GM12878 (cell line): ENCODE results near the gene FITM1. TPM values are rescaled to one million over a fixed set of nuclear protein-coding genes. Genes with fewer than 3 reads are reported as not detected.

Source experiments
- ATAC-seq: fragments of 200-7000 bp; cut with Tn5 transposase; 3 replicates; pipeline ENCODE4 v1.9.1; 2020; ENCODE audit warnings: mild to moderate bottlenecking, moderate library complexity
- BruUV-seq: library from RNA; stranded (reverse); fragments of 400-500 nt; replicated peaks from 2 replicates; lab custom pipeline; 2021; lab: Mats Ljungman, UMichigan
- CTCF ChIA-PET: fragments of 300-600 bp; sonication (Branson Sonifier 250); formaldehyde crosslinking; extraction: SDS; loops from one replicate; lab custom pipeline; 2021; ENCODE audit warnings: inconsistent platforms; lab: Yijun Ruan, JAX
- POLR2A ChIA-PET: fragments of 350-600 bp; formaldehyde crosslinking; extraction: SDS; loops from one replicate; lab custom pipeline; 2021; ENCODE audit warnings: inconsistent platforms; lab: Charles Lee
- RAD21 ChIA-PET: fragments of 300-600 bp; sonication (Branson Sonifier 250); formaldehyde crosslinking; loops from one replicate; lab custom pipeline; 2023; ENCODE audit warnings: antibody characterized with exemption; ENCODE audit not compliant: unreplicated experiment; lab: Charles Lee
- SMC1A ChIA-PET: fragments of 300-600 bp; sonication (Branson Sonifier 250); formaldehyde crosslinking; loops from one replicate; lab custom pipeline; 2023; ENCODE audit not compliant: unreplicated experiment, uncharacterized antibody; lab: Charles Lee
- DNase-seq: peaks from one replicate; pipeline ENCODE4 v3.0.0-alpha.2; 2011; ENCODE audit warnings: low read depth, low spot score
- FAIRE-seq: peaks from 3 replicates; lab custom pipeline; 2011; peaks lifted over from hg19 to GRCh38; lab: Jason Lieb, UNC
- H2AFZ ChIP-seq: 2 replicates; pipeline ENCODE4 v1.6.0; 2011; ENCODE audit warnings: low read depth, low read length, control low read depth; ENCODE audit not compliant: control insufficient read depth
- H3K27ac ChIP-seq: 2 replicates; pipeline ENCODE4 v1.5.1; 2011; ENCODE audit warnings: control low read depth; ENCODE audit not compliant: control insufficient read depth, insufficient read depth
- H3K27me3 ChIP-seq, 2 experiments: replicated peaks in 1 of 2; 2 replicates each; pipeline versions ENCODE4 v1.6.0 to v1.6.1; 2011; ENCODE audit warnings: low read length in 1 of 2; ENCODE audit not compliant: control insufficient read depth in 2 of 2, insufficient read depth in 2 of 2
- H3K36me3 ChIP-seq, 2 experiments: 2 replicates each; pipeline ENCODE4 v1.5.1; 2011; ENCODE audit warnings: low read length in 1 of 2; ENCODE audit not compliant: control insufficient read depth in 2 of 2, insufficient read depth in 2 of 2
- H3K4me1 ChIP-seq: 2 replicates; pipeline ENCODE4 v1.6.1; 2011; ENCODE audit warnings: mild to moderate bottlenecking, low read length, moderate library complexity, mixed read lengths; ENCODE audit not compliant: control insufficient read depth, insufficient read depth
- H3K4me2 ChIP-seq: 2 replicates; pipeline ENCODE4 v1.6.0; 2011; ENCODE audit warnings: control low read depth; ENCODE audit not compliant: control insufficient read depth, insufficient read depth
- H3K4me3 ChIP-seq: fragments of 200-600 bp; sonication (generic); 2 replicates; pipeline ENCODE4 v1.5.1; 2016
- H3K79me2 ChIP-seq: 2 replicates; pipeline ENCODE4 v1.6.0; 2011; ENCODE audit warnings: low read length; ENCODE audit not compliant: control insufficient read depth, insufficient read depth
- H3K9ac ChIP-seq: 2 replicates; pipeline ENCODE4 v1.8.0; 2011; ENCODE audit warnings: low read length, control low read depth, mixed read lengths; ENCODE audit not compliant: control insufficient read depth, insufficient read depth
- H3K9me3 ChIP-seq: replicated peaks from 3 replicates; pipeline ENCODE4 v1.5.1; 2011; ENCODE audit warnings: mild to moderate bottlenecking, low read length; ENCODE audit not compliant: control insufficient read depth, insufficient read depth
- H4K20me1 ChIP-seq: 2 replicates; pipeline ENCODE4 v1.6.0; 2011; ENCODE audit not compliant: control insufficient read depth, insufficient read depth
- CBX5 ChIP-seq: sonication (generic); IDR thresholded peaks from 2 replicates; pipeline ENCODE4 v1.6.1; 2016; ENCODE audit warnings: low read depth, moderate library complexity, mild to moderate bottlenecking, inconsistent platforms
- DPF2 ChIP-seq: fragments of 450-650 bp; IDR thresholded peaks from 2 replicates; pipeline ENCODE4 v1.6.1; 2017; ENCODE audit warnings: mild to moderate bottlenecking
- EED ChIP-seq: sonication (generic); IDR thresholded peaks from 2 replicates; pipeline ENCODE4 v1.6.1; 2016; ENCODE audit warnings: antibody characterized with exemption, low read depth
- IKZF1 ChIP-seq: fragments of 450-650 bp; conservative IDR thresholded peaks from 2 replicates; pipeline ENCODE4 v1.6.1; 2017; ENCODE audit warnings: antibody characterized with exemption, mild to moderate bottlenecking
- IKZF2 ChIP-seq, 2 experiments: fragments of 450-650 bp; IDR thresholded peaks; 2 replicates each; pipeline ENCODE4 v1.6.1; 2017; ENCODE audit warnings: mild to moderate bottlenecking in 2 of 2, moderate library complexity in 2 of 2
- MEF2B ChIP-seq: fragments of 450-650 bp; IDR thresholded peaks from 2 replicates; pipeline ENCODE4 v1.6.1; 2018; ENCODE audit warnings: mild to moderate bottlenecking, moderate library complexity; ENCODE audit not compliant: partially characterized antibody, poor library complexity, severe bottlenecking
- PKNOX1 ChIP-seq: fragments of 450-650 bp; IDR thresholded peaks from 2 replicates; pipeline ENCODE4 v1.6.1; 2016; ENCODE audit warnings: mild to moderate bottlenecking
- PML ChIP-seq: IDR thresholded peaks from 2 replicates; pipeline ENCODE4 v1.6.1; 2012; ENCODE audit warnings: low read length, inconsistent platforms
- RAD21 ChIP-seq: IDR thresholded peaks from 2 replicates; pipeline ENCODE4 v1.6.1; 2011; ENCODE audit warnings: mild to moderate bottlenecking, low read depth, low read length, moderate library complexity; ENCODE audit not compliant: insufficient read depth
- SIX5 ChIP-seq: IDR thresholded peaks from 2 replicates; pipeline ENCODE4 v1.6.1; 2011; ENCODE audit warnings: mild to moderate bottlenecking, low read depth, low read length, moderate library complexity; ENCODE audit not compliant: severe bottlenecking
- SUZ12 ChIP-seq: fragments of 200-600 bp; sonication (generic); IDR thresholded peaks from one replicate; pipeline ENCODE4 v1.6.1; 2018; ENCODE audit warnings: antibody characterized with exemption, mild to moderate bottlenecking; ENCODE audit not compliant: unreplicated experiment
- ZBED1 ChIP-seq: IDR thresholded peaks from 2 replicates; pipeline ENCODE4 v1.6.1; 2016; ENCODE audit warnings: borderline replicate concordance
- ZNF274 ChIP-seq: IDR thresholded peaks from one replicate; pipeline ENCODE4 v1.8.0; 2011; ENCODE audit not compliant: insufficient read length, insufficient read depth
- WGBS: methylation state at CpG from one replicate; pipeline ENCODE4 v1.1.6; 2016; ENCODE audit warnings: low lambda C conversion rate; ENCODE audit not compliant: insufficient replicate concordance, insufficient coverage; ENCODE audit errors: missing lambda C conversion rate; 5-methylcytosine and 5-hydroxymethylcytosine counted together
- in situ Hi-C: fragments of 300-500 bp; cut with MboI; formaldehyde crosslinking; loops from 9 replicates; pipeline ENCODE4 v1.14.3; 2018; ENCODE audit warnings: mixed read lengths
- intact Hi-C: fragments of 100-400 bp; cut with micrococcal nuclease; formaldehyde crosslinking; loops from one replicate; pipeline ENCODE4 v1.14.2; 2022; ENCODE audit not compliant: unreplicated experiment
- polyA plus RNA-seq, 11 experiments: library from polyadenylated mRNA; depleted of rRNA in 4 of 11; unstranded in 6 of 11; stranded (reverse) in 5 of 11; fragments of >200 nt; fragmentation: Nextera tagmentation in 4 of 11; fragmentation: Illumina TruSeq in 1 of 11; extraction: Ambion mirVana in 4 of 11; extraction: Trizol in 1 of 11; gene quantifications; 1 replicate in 1 of 11; 2 replicates in 10 of 11; pipeline versions ENCODE4 v1.2.1 to v1.2.3, GENCODE V29; 2011 to 2016; ENCODE audit warnings: inconsistent platforms in 2 of 11, missing spikeins in 2 of 11, low read depth in 1 of 11
- total RNA-seq, 4 experiments: library from RNA; depleted of rRNA in 3 of 4; stranded (reverse); fragments of >200 nt in 3 of 4; fragmentation: Illumina TruSeq in 1 of 4; extraction: Trizol in 1 of 4; gene quantifications; 2 replicates each; pipeline versions ENCODE4 v1.2.1 to v1.2.3, GENCODE V29; 2013 to 2021
- TF ChIP-seq, protein P1 (sequence below): fragments of 450-650 bp; IDR thresholded peaks from 2 replicates; pipeline ENCODE4 v1.6.1; 2017; ENCODE audit warnings: mild to moderate bottlenecking, moderate library complexity

Gene FITM1
- total and polyA plus RNA-seq, 10 of the 15 experiments (the other 5 are each of a cell fraction or from before 2014, with no cell fraction given): 0.11 to 1.9 (median 0.45) TPM; not detected in 2

- TF ChIP-seq SUZ12 (no peak), PKNOX1 (no peak), MEF2B (no peak)
Observed at GRCh38 chr14:24122898-24123297, 7.6 kb upstream of the FITM1 start (continued).

DNA sequence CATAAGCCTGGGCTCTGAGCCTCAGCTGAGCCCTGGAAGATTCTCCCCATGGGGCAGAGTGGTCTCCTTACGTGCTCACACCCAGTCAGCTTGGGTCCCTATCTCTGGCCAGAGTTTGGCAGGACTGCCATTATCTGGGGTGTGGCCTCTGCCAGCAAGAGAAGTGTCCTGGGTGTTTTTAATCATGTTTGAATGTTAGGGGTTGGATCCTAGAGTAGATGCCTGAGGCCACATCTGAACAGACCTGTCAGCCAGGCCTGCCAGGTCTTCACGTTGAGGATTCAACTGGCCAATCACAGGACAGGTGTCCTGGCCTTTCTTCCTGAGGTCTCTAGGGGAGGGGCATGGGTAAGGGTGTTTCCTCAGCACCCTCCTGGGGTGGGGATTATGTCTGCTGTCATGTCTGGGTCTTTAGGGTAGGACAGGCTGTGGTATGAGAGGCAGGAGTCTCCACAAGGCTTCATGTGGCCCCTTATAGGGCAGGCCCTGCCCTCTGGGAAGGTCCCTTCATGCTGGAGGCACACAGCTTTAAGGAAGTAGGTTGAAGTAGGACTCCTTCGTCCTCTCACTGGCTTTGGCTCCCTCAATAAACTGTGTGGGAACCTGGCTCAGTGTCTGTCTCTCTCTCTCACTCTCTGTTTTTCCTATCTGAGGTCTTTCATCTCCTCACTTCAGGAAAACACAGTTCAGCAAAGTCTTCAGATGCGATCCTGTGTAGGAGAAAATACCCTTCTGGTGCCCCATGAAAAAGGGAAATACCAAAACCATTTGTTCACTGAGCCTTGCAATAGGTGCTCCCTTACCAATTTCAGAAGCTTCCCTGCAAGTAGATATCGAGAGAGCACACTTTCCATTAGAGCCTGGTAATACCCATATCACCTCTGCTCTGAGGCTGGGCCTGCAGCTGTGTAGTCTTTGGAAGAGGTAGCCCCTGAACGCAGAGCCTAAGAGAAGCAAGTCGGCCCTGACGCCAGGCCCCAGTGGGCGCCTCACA, 6.7 kb upstream of the FITM1 start:
- WGBS: 26% methylated on average over 9 of the region's 9 CpGs
- RAD21 ChIA-PET: interaction anchor here (0.9 to 2.1 kb wide), 8 partner anchors 9 to 119 kb away, joined by 3 to 14 read pairs (median 3); partner anchors contain the start of genes DCAF11, IRF9, NRL and PSME1
- FAIRE-seq (peak; percentile 65), ATAC-seq (peak; percentile 92), DNase-seq (no peak)
- Histone ChIP-seq H3K79me2 (no peaks in the 10 kb centered on the region), H3K4me2 (peak overlapping the region; percentile 46), H3K9ac (peak overlapping the region; percentile 46; the same call in 1 of the 2 replicates), H3K27ac (peak overlapping the region; percentile 78), H4K20me1 (no peaks in the 10 kb centered on the region), H3K4me3 (no peak overlapping the region), H3K27me3 (no peaks in the 10 kb centered on the region), H2AFZ (peak overlapping the region; percentile 59), H3K36me3 (peaks cover 10 to 13% of the 10 kb centered on the region in 2 experiments), H3K4me1 (peaks cover 25% of the 10 kb centered on the region), H3K9me3 (no peaks in the 10 kb centered on the region)
- CTCF ChIA-PET: interaction anchor here (0.7 to 2.0 kb wide), 6 partner anchors 9 to 186 kb away, joined by 3 to 9 read pairs (median 4); partner anchors contain the start of genes DCAF11, IRF9 and NRL
- intact Hi-C loops (no loop called here), in situ Hi-C loops (loop anchor here (25.0 kb wide), 1 partner anchor 811 kb away; the partner anchor contains the start of genes BCL2L2, PABPN1 and PPP1R3E)
- no TSS peak for BruUV-seq
- POLR2A ChIA-PET: interaction anchor here (1.0 to 17.1 kb wide), 6 partner anchors 8 to 123 kb away, joined by 3 to 276 read pairs (median 8); partner anchors contain the start of genes DCAF11, EMC9, FITM1 and NRL
- SMC1A ChIA-PET: interaction anchor here (0.8 to 6.1 kb wide), 8 partner anchors 8 to 38 kb away, joined by 3 to 47 read pairs (median 6); partner anchors contain the start of genes DCAF11, IRF9, NRL and PSME1
- TF ChIP-seq CBX5 (no peak), RAD21 (no peak), ZNF274 (no peak), ZBED1 (no peak), SIX5 (no peak), IKZF1 (peak; percentile 38; the same call in 1 of the 2 replicates), EED (0 out of 2 replicates have a peak, but pooled peaks have one; percentile 25), PML (0 out of 2 replicates have a peak, but pooled peaks have one; percentile 22), DPF2 (peak; percentile 33; the same call in 1 of the 2 replicates), IKZF2 (IDR thresholded peaks at IDR 0.05) (peak; percentile 56 to 64; a peak in 3 of 4 replicates)
- TF ChIP-seq, protein P1, sequence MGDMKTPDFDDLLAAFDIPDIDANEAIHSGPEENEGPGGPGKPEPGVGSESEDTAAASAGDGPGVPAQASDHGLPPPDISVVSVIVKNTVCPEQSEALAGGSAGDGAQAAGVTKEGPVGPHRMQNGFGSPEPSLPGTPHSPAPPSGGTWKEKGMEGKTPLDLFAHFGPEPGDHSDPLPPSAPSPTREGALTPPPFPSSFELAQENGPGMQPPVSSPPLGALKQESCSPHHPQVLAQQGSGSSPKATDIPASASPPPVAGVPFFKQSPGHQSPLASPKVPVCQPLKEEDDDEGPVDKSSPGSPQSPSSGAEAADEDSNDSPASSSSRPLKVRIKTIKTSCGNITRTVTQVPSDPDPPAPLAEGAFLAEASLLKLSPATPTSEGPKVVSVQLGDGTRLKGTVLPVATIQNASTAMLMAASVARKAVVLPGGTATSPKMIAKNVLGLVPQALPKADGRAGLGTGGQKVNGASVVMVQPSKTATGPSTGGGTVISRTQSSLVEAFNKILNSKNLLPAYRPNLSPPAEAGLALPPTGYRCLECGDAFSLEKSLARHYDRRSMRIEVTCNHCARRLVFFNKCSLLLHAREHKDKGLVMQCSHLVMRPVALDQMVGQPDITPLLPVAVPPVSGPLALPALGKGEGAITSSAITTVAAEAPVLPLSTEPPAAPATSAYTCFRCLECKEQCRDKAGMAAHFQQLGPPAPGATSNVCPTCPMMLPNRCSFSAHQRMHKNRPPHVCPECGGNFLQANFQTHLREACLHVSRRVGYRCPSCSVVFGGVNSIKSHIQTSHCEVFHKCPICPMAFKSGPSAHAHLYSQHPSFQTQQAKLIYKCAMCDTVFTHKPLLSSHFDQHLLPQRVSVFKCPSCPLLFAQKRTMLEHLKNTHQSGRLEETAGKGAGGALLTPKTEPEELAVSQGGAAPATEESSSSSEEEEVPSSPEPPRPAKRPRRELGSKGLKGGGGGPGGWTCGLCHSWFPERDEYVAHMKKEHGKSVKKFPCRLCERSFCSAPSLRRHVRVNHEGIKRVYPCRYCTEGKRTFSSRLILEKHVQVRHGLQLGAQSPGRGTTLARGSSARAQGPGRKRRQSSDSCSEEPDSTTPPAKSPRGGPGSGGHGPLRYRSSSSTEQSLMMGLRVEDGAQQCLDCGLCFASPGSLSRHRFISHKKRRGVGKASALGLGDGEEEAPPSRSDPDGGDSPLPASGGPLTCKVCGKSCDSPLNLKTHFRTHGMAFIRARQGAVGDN: peak; percentile 45
